ENCODE data around the gene TDRD6.
"Not testable (repeated sequence)": the region's sequence is repeated elsewhere in the genome, so short reads cannot be mapped to it uniquely, and the experiment has no call there.

The TDRD6 gene

GRCh38 chr6:46688966-46689335, 1.3 kb downstream of the TDRD6 start:
- no peak for DNase-seq

GRCh38 chr6:46689657-46690056, 2.0 kb downstream of the TDRD6 start:
- DNase-seq = no peak

GRCh38 chr6:46690141-46690755, 2.6 kb downstream of the TDRD6 start:
- DNase-seq = no peak

- no peak for DNase-seq
Measured at GRCh38 chr6:46690911-46691451, 3.3 kb downstream of the TDRD6 start.

GRCh38 chr6:46699970-46700369, 12.3 kb downstream of the TDRD6 start:
- no peak for DNase-seq

GRCh38 chr6:46704562-46704961, 16.9 kb downstream of the TDRD6 start:
- DNase-seq = no peak

GRCh38 chr6:46706464-46706863, 18.8 kb downstream of the TDRD6 start:
- no peak for DNase-seq

GRCh38 chr6:46711491-46711890, 23.8 kb downstream of the TDRD6 start:
- no peak for DNase-seq

GRCh38 chr6:46715141-46715540, 27.5 kb downstream of the TDRD6 start:
- DNase-seq = no peak

GRCh38 chr6:46719099-46719498, 31.4 kb downstream of the TDRD6 start:
- DNase-seq = no peak

- no peak for DNase-seq
Measured at GRCh38 chr6:46720401-46720800, 32.7 kb downstream of the TDRD6 start.

- no peak for DNase-seq
Measured at GRCh38 chr6:46729787-46730326, 42.2 kb downstream of the TDRD6 start.

- DNase-seq = no peak
Measured at GRCh38 chr6:46730921-46731461, 43.3 kb downstream of the TDRD6 start.

GRCh38 chr6:46733341-46733801, 45.7 kb downstream of the TDRD6 start:
- DNase-seq = no peak

- no peak for DNase-seq
Measured at GRCh38 chr6:46734867-46735719, 47.4 kb downstream of the TDRD6 start, which contains the start of gene PLA2G7. Gene PLA2G7 (minus strand): TSS chr6:46735375. CDS start chr6:46722891, 12,484 bp downstream.

GRCh38 chr6:46735720-46736031, 48.0 kb downstream of the TDRD6 start:
- no peak for DNase-seq

- DNase-seq = no peak
Measured at GRCh38 chr6:46736906-46737305, 49.2 kb downstream of the TDRD6 start.

GRCh38 chr6:46741482-46741881, 53.8 kb downstream of the TDRD6 start:
- no peak for DNase-seq

- no peak for DNase-seq
Measured at GRCh38 chr6:46741910-46742309, 54.2 kb downstream of the TDRD6 start.

GRCh38 chr6:46743425-46744158, 55.9 kb downstream of the TDRD6 start:
- DNase-seq = no peak

- not testable (repeated sequence) for DNase-seq
Measured at GRCh38 chr6:46744159-46744725, 56.6 kb downstream of the TDRD6 start.

- DNase-seq = no peak
Measured at GRCh38 chr6:46745973-46746372, 58.3 kb downstream of the TDRD6 start.
